Stimulated activated CD4-positive, alpha-beta T cell treated with anti-CD3 and anti-CD28 coated beads, Interleukin-4, amount 100 ng/mL, for 1 hour (primary cell): ENCODE measurements around the gene CACNG8.
"Not testable (repeated sequence)": the region's sequence is repeated elsewhere in the genome, so short reads cannot be mapped to it uniquely, and the experiment has no call there.

ENCODE experiments used
- DNase-seq: peaks from one replicate; pipeline ENCODE4 v3.0.0-alpha.2; 2020

Gene CACNG8

GRCh38 chr19:53962887-53963431, at the start of gene CACNG8:
Gene CACNG8 (plus strand): TSS chr19:53962937.
- no peak for DNase-seq

- DNase-seq = no peak
Observed at GRCh38 chr19:53915000-53915399, 47.7 kb upstream of the CACNG8 start.

- no peak for DNase-seq
Observed at GRCh38 chr19:53916004-53916403, 46.7 kb upstream of the CACNG8 start.

- DNase-seq = no peak
Observed at GRCh38 chr19:53917356-53917755, 45.4 kb upstream of the CACNG8 start.

- peak; percentile 30 for DNase-seq
Observed at GRCh38 chr19:53927739-53928138, 35.0 kb upstream of the CACNG8 start.

- DNase-seq = no peak
Observed at GRCh38 chr19:53936029-53936428, 26.7 kb upstream of the CACNG8 start.

GRCh38 chr19:53942001-53942786, 20.5 kb upstream of the CACNG8 start:
- peak; percentile 4 for DNase-seq

- no peak for DNase-seq
Observed at GRCh38 chr19:53944416-53944815, 18.3 kb upstream of the CACNG8 start.

GRCh38 chr19:53944933-53945332, 17.8 kb upstream of the CACNG8 start:
- no peak for DNase-seq

GRCh38 chr19:53945441-53945840, 17.3 kb upstream of the CACNG8 start:
- no peak for DNase-seq

- DNase-seq = no peak
Observed at GRCh38 chr19:53945998-53946397, 16.7 kb upstream of the CACNG8 start.

- no peak for DNase-seq
Observed at GRCh38 chr19:53947624-53948023, 15.1 kb upstream of the CACNG8 start.

GRCh38 chr19:53948611-53949010, 14.1 kb upstream of the CACNG8 start:
- DNase-seq = not testable (repeated sequence)

GRCh38 chr19:53951436-53951835, 11.3 kb upstream of the CACNG8 start:
- DNase-seq = no peak

- no peak for DNase-seq
Observed at GRCh38 chr19:53951947-53952346, 10.8 kb upstream of the CACNG8 start.

GRCh38 chr19:53953383-53953782, 9.4 kb upstream of the CACNG8 start:
- no peak for DNase-seq

GRCh38 chr19:53957448-53958167, 5.1 kb upstream of the CACNG8 start:
- DNase-seq = no peak

- DNase-seq = no peak
Observed at GRCh38 chr19:53958168-53958571, 4.6 kb upstream of the CACNG8 start.

GRCh38 chr19:53958823-53959757, 3.6 kb upstream of the CACNG8 start:
- DNase-seq = no peak

GRCh38 chr19:53960187-53960586, 2.5 kb upstream of the CACNG8 start:
- DNase-seq = no peak

- no peak for DNase-seq
Observed at GRCh38 chr19:53960886-53961285, 1.9 kb upstream of the CACNG8 start.

- no peak for DNase-seq
Observed at GRCh38 chr19:53961523-53962356, 997 bp upstream of the CACNG8 start.
